MCF 10A (cell line): ENCODE measurements around the gene CORT. TPM values are rescaled to one million over a fixed set of nuclear protein-coding genes. Genes with fewer than 3 reads are reported as not detected.

Source experiments
- BruUV-seq: library from RNA; stranded (reverse); fragments of 400-500 nt; replicated peaks from 2 replicates; lab custom pipeline; 2021; lab: Mats Ljungman, UMichigan
- CTCF ChIA-PET: fragments of 300-600 bp; sonication (Branson Sonifier 250); formaldehyde crosslinking; extraction: SDS; loops from one replicate; lab custom pipeline; 2021; ENCODE audit warnings: antibody characterized with exemption, inconsistent platforms; lab: Yijun Ruan, JAX
- POLR2A ChIA-PET: fragments of 300-600, 350-650 bp; sonication (Branson Sonifier 250); formaldehyde crosslinking; extraction: SDS; loops from one replicate; lab custom pipeline; 2020; ENCODE audit warnings: antibody characterized with exemption, inconsistent platforms; lab: Yijun Ruan, JAX
- DNase-seq: peaks from one replicate; pipeline ENCODE4 v3.0.0-alpha.2; 2018; ENCODE audit not compliant: unreplicated experiment
- H3K27ac Mint-ChIP-seq: one replicate; pipeline ENCODE4 v1.8.0; 2022; ENCODE audit warnings: mild to moderate bottlenecking, low read depth, mixed read lengths; ENCODE audit not compliant: unreplicated experiment
- H3K27me3 Mint-ChIP-seq: one replicate; pipeline ENCODE4 v1.8.0; 2022; ENCODE audit warnings: mixed read lengths; ENCODE audit not compliant: insufficient read depth, unreplicated experiment
- H3K36me3 Mint-ChIP-seq: one replicate; pipeline ENCODE4 v1.8.0; 2022; ENCODE audit warnings: mild to moderate bottlenecking, moderate library complexity, mixed read lengths; ENCODE audit not compliant: insufficient read depth, unreplicated experiment
- H3K4me1 Mint-ChIP-seq: one replicate; pipeline ENCODE4 v1.8.0; 2022; ENCODE audit warnings: mixed read lengths; ENCODE audit not compliant: insufficient read depth, unreplicated experiment
- H3K4me3 Mint-ChIP-seq: one replicate; pipeline ENCODE4 v1.8.0; 2022; ENCODE audit warnings: mild to moderate bottlenecking, moderate library complexity, mixed read lengths; ENCODE audit not compliant: unreplicated experiment
- H3K9me3 Mint-ChIP-seq: one replicate; pipeline ENCODE4 v1.8.0; 2022; ENCODE audit warnings: mixed read lengths; ENCODE audit not compliant: unreplicated experiment
- CTCF ChIP-seq: fragments of 200-600 bp; IDR thresholded peaks from one replicate; pipeline ENCODE4 v1.8.0; 2022; ENCODE audit warnings: antibody characterized with exemption, mild to moderate bottlenecking; ENCODE audit not compliant: unreplicated experiment
- intact Hi-C: fragments of 100-400 bp; cut with micrococcal nuclease; formaldehyde crosslinking; loops from 2 replicates; pipeline ENCODE4 v1.14.1; 2022
- total RNA-seq: library from RNA; stranded (reverse); gene quantifications from 2 replicates; pipeline ENCODE4 v1.2.3, GENCODE V29; 2022

Gene CORT
- total RNA-seq, 1 experiment from 2014 or later, result not detected

- no peaks in the 10 kb centered on the region for H3K36me3 Mint-ChIP-seq
- CTCF ChIA-PET, result interaction anchor here (0.7 to 1.6 kb wide), 5 partner anchors 15 to 105 kb away, joined by 3 to 15 read pairs (median 4); partner anchors contain the start of gene CENPS
- peak within 1 kb of the TSS; percentile 90 for H3K27ac Mint-ChIP-seq
- no peak for TF ChIP-seq CTCF
- no TSS peak for BruUV-seq
- peaks cover 13% of the 10 kb centered on the region for H3K4me1 Mint-ChIP-seq
- intact Hi-C loops, result no loop called here
- H3K4me3 Mint-ChIP-seq, result peak within 1 kb of the TSS; percentile 98
- POLR2A ChIA-PET, result interaction anchor here (0.6 to 3.4 kb wide), 12 partner anchors 15 to 584 kb away, joined by 3 to 14 read pairs (median 4); partner anchors contain the start of genes CENPS and KIF1B
- no peaks in the 10 kb centered on the region for H3K27me3 Mint-ChIP-seq
- DNase-seq, result peak; percentile 89
- no peaks in the 10 kb centered on the region for H3K9me3 Mint-ChIP-seq
These were observed 25.0 kb downstream of the CORT start, which contains the start of gene PEX14 for GRCh38 chr1:10474613-10475507. Gene PEX14 (plus strand): TSS chr1:10474950. CDS start chr1:10474967, 17 bp downstream.

- no peaks in the 10 kb centered on the region for H3K9me3 Mint-ChIP-seq
- peaks cover 13% of the 10 kb centered on the region for H3K4me1 Mint-ChIP-seq
- peak overlapping the region; percentile 98 for H3K4me3 Mint-ChIP-seq
- H3K36me3 Mint-ChIP-seq, result no peaks in the 10 kb centered on the region
- H3K27ac Mint-ChIP-seq, result peak overlapping the region; percentile 90
- no peak for TF ChIP-seq CTCF
- ChIA-PET CTCF (interaction anchor here (0.7 to 1.6 kb wide), 5 partner anchors 15 to 104 kb away, joined by 3 to 15 read pairs (median 4); partner anchors contain the start of gene CENPS), POLR2A (interaction anchor here (0.6 to 3.4 kb wide), 11 partner anchors 16 to 585 kb away, joined by 3 to 14 read pairs (median 3); partner anchors contain the start of genes CENPS and KIF1B)
- intact Hi-C loops, result no loop called here
- BruUV-seq, result no TSS peak
- no peaks in the 10 kb centered on the region for H3K27me3 Mint-ChIP-seq
- no peak for DNase-seq
These were observed 25.7 kb downstream of the CORT start for GRCh38 chr1:10475510-10475909.

GRCh38 chr1:10479296-10479695 lies 29.5 kb downstream of the CORT start:
- ChIA-PET POLR2A (no interaction called here), CTCF (interaction anchor here (0.6 to 4.8 kb wide), 2 partner anchors 15 to 106 kb away, joined by 3 to 27 read pairs; no protein-coding TSS in a partner anchor)
- Mint-ChIP-seq H3K4me3 (no peak overlapping the region), H3K9me3 (no peaks in the 10 kb centered on the region), H3K4me1 (peaks cover 13% of the 10 kb centered on the region), H3K27me3 (no peaks in the 10 kb centered on the region), H3K27ac (no peak overlapping the region), H3K36me3 (no peaks in the 10 kb centered on the region)
- no peak for TF ChIP-seq CTCF
- DNase-seq, result no peak
- BruUV-seq, result no TSS peak
- intact Hi-C loops, result no loop called here

- Mint-ChIP-seq H3K9me3 (no peaks in the 10 kb centered on the region), H3K4me3 (no peak overlapping the region), H3K36me3 (no peaks in the 10 kb centered on the region), H3K4me1 (peaks cover 12% of the 10 kb centered on the region), H3K27me3 (no peaks in the 10 kb centered on the region), H3K27ac (no peak overlapping the region)
- no peak for DNase-seq
- intact Hi-C loops, result no loop called here
- ChIA-PET CTCF (interaction anchor here (0.7 to 4.8 kb wide), 2 partner anchors 14 to 111 kb away, joined by 3 to 27 read pairs; no protein-coding TSS in a partner anchor), POLR2A (no interaction called here)
- BruUV-seq, result no TSS peak
- TF ChIP-seq CTCF, result no peak
These were observed 30.8 kb downstream of the CORT start for GRCh38 chr1:10480614-10481013.
